Measurements from ENCODE around the gene SELENOF. TPM values are rescaled to one million over a fixed set of nuclear protein-coding genes. Genes with fewer than 3 reads are reported as not detected.
A peak's percentile ranks its signal among the peaks of the same experiment; 100 is the strongest.

Gene SELENOF
- 10 to 100 TPM; 68.8 to 94.0 TPM for total RNA-seq

- Histone ChIP-seq H3K27me3 (replicated peaks; ENCODE audit: insufficient read depth) (no peaks in the 10 kb centered on the region), H3K27ac (peak within 1 kb of the TSS; percentile 86 to 90), H3K4me3 (peak within 1 kb of the TSS; percentile 84), H3K36me3 (no peaks in the 10 kb centered on the region), H3K4me1 (ENCODE audit: control insufficient read depth in 1 of 2, low read depth in 2 of 2) (peaks cover 11 to 29% of the 10 kb centered on the region in 2 donors), H3K9me3 (no peaks in the 10 kb centered on the region)
- TF ChIP-seq CTCF (IDR thresholded peaks at IDR 0.05), result no peak
- DNase-seq (ENCODE audit: low spot score), result peak; percentile 98
- peak; percentile 100 for ATAC-seq (ENCODE audit: insufficient number of reproducible peaks, low FRiP score, low read depth)
Observed at GRCh38 chr1:86913896-86914600, at the start of gene SELENOF. Gene SELENOF (minus strand): TSS chr1:86914126. CDS start chr1:86914111, 15 bp downstream.

GRCh38 chr1:86960548-86960947, 46.6 kb upstream of the SELENOF start:
- DNase-seq (ENCODE audit: low spot score) (no peak), ATAC-seq (ENCODE audit: insufficient number of reproducible peaks, low FRiP score, low read depth) (no peak)
- Histone ChIP-seq H3K9me3 (no peaks in the 10 kb centered on the region), H3K36me3 (no peaks in the 10 kb centered on the region), H3K4me3 (no peak overlapping the region), H3K27ac (no peak overlapping the region), H3K27me3 (replicated peaks; ENCODE audit: insufficient read depth) (no peaks in the 10 kb centered on the region), H3K4me1 (ENCODE audit: control insufficient read depth in 1 of 2, low read depth in 2 of 2) (no peaks in the 10 kb centered on the region)
- no peak for TF ChIP-seq CTCF (IDR thresholded peaks at IDR 0.05)

DNA sequence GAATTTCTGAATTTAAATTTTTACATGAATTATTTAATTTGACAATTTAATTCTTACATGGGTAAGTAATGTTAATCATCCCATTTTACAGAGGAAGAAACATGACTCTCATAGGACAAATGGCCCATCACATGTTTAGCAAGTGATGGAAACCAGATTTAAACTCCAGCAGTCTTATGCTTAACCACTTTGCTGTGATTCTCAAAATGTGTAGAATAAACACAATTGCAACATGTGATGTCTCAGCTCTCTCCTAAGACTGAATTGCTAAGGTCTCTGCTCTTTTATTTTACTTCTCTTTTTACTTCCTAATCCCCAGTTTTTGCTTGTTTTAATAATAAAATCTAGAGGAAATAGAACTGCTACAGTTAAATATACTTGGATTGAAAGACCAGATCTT, 43.3 kb upstream of the SELENOF start:
- DNase-seq (ENCODE audit: low spot score), result no peak
- Histone ChIP-seq H3K9me3 (no peaks in the 10 kb centered on the region), H3K27me3 (replicated peaks; ENCODE audit: insufficient read depth) (no peaks in the 10 kb centered on the region), H3K27ac (no peak overlapping the region), H3K4me1 (ENCODE audit: control insufficient read depth in 1 of 2, low read depth in 2 of 2) (no peaks in the 10 kb centered on the region), H3K36me3 (no peaks in the 10 kb centered on the region), H3K4me3 (no peak overlapping the region)
- TF ChIP-seq CTCF (IDR thresholded peaks at IDR 0.05), result no peak
- no peak for ATAC-seq (ENCODE audit: insufficient number of reproducible peaks, low FRiP score, low read depth)

GRCh38 chr1:86956221-86956620, 42.3 kb upstream of the SELENOF start:
- no peak for TF ChIP-seq CTCF (IDR thresholded peaks at IDR 0.05)
- DNase-seq (ENCODE audit: low spot score) (no peak), ATAC-seq (ENCODE audit: insufficient number of reproducible peaks, low FRiP score, low read depth) (no peak)
- Histone ChIP-seq H3K9me3 (no peaks in the 10 kb centered on the region), H3K4me3 (no peak overlapping the region), H3K27me3 (replicated peaks; ENCODE audit: insufficient read depth) (no peaks in the 10 kb centered on the region), H3K27ac (no peak overlapping the region), H3K4me1 (ENCODE audit: control insufficient read depth in 1 of 2, low read depth in 2 of 2) (no peaks in the 10 kb centered on the region), H3K36me3 (no peaks in the 10 kb centered on the region)

- H3K4me1 ChIP-seq (ENCODE audit: control insufficient read depth in 1 of 2, low read depth in 2 of 2), result no peaks in the 10 kb centered on the region
- TF ChIP-seq CTCF (IDR thresholded peaks at IDR 0.05), result no peak
- H3K27me3 ChIP-seq (replicated peaks; ENCODE audit: insufficient read depth), result no peaks in the 10 kb centered on the region
- H3K9me3 ChIP-seq, result no peaks in the 10 kb centered on the region
- no peaks in the 10 kb centered on the region for H3K36me3 ChIP-seq
- DNase-seq (ENCODE audit: low spot score) (no peak), ATAC-seq (ENCODE audit: insufficient number of reproducible peaks, low FRiP score, low read depth) (no peak)
- H3K27ac ChIP-seq, result no peak overlapping the region
- no peak overlapping the region for H3K4me3 ChIP-seq
Observed at GRCh38 chr1:86955678-86956077, 41.8 kb upstream of the SELENOF start.

Measured in thoracic aorta (tissue), 2 donors.